ENCODE results near the gene CHD1L.
"Not testable (repeated sequence)": the region's sequence is repeated elsewhere in the genome, so short reads cannot be mapped to it uniquely, and the experiment has no call there.

The CHD1L gene

GRCh38 chr1:147273409-147274336 lies 31.2 kb downstream of the CHD1L start:
- Mint-ChIP-seq H3K9me3 (ENCODE audit: low read depth) (no peaks in the 10 kb centered on the region), H3K27ac (no peak overlapping the region), H3K27me3 (no peaks in the 10 kb centered on the region), H3K4me3 (no peak overlapping the region), H3K4me1 (ENCODE audit: low read depth) (peaks cover 1% of the 10 kb centered on the region), H3K36me3 (peaks cover 36% of the 10 kb centered on the region)

GRCh38 chr1:147281950-147282349 lies 39.5 kb downstream of the CHD1L start:
- H3K4me1 Mint-ChIP-seq (ENCODE audit: low read depth) = no peaks in the 10 kb centered on the region
- H3K9me3 Mint-ChIP-seq (ENCODE audit: low read depth) = no peaks in the 10 kb centered on the region
- H3K36me3 Mint-ChIP-seq = peaks cover 40% of the 10 kb centered on the region
- no peak overlapping the region for H3K4me3 Mint-ChIP-seq
- no peaks in the 10 kb centered on the region for H3K27me3 Mint-ChIP-seq
- H3K27ac Mint-ChIP-seq = no peak overlapping the region

- H3K36me3 Mint-ChIP-seq = peaks cover 38% of the 10 kb centered on the region
Measured at GRCh38 chr1:147283011-147283410, 40.5 kb downstream of the CHD1L start.

GRCh38 chr1:147287133-147287865 lies 44.8 kb downstream of the CHD1L start:
- Mint-ChIP-seq H3K27ac (no peak overlapping the region), H3K4me3 (no peak overlapping the region), H3K27me3 (no peaks in the 10 kb centered on the region), H3K4me1 (ENCODE audit: low read depth) (peaks cover 4% of the 10 kb centered on the region), H3K36me3 (peaks cover 62% of the 10 kb centered on the region), H3K9me3 (ENCODE audit: low read depth) (no peaks in the 10 kb centered on the region)

More at GRCh38 chr1:147283011-147283410, 40.5 kb downstream of the CHD1L start:
- Mint-ChIP-seq H3K27me3 (no peaks in the 10 kb centered on the region), H3K4me1 (ENCODE audit: low read depth) (no peaks in the 10 kb centered on the region), H3K4me3 (no peak overlapping the region), H3K27ac (no peak overlapping the region), H3K9me3 (ENCODE audit: low read depth) (no peaks in the 10 kb centered on the region)

- Mint-ChIP-seq H3K27ac (no peak overlapping the region), H3K4me3 (no peak overlapping the region), H3K4me1 (ENCODE audit: low read depth) (peaks cover 4% of the 10 kb centered on the region), H3K9me3 (ENCODE audit: low read depth) (peaks cover 3% of the 10 kb centered on the region), H3K36me3 (peaks cover 77% of the 10 kb centered on the region), H3K27me3 (no peaks in the 10 kb centered on the region)
Measured at GRCh38 chr1:147292012-147292411, 49.5 kb downstream of the CHD1L start.

GRCh38 chr1:147292631-147293251 lies 50.3 kb downstream of the CHD1L start:
- peaks cover 3% of the 10 kb centered on the region for H3K9me3 Mint-ChIP-seq (ENCODE audit: low read depth)
- no peak overlapping the region for H3K27ac Mint-ChIP-seq

GRCh38 chr1:147297438-147297837 lies 55.0 kb downstream of the CHD1L start:
- H3K9me3 Mint-ChIP-seq (ENCODE audit: low read depth) = peaks cover 26% of the 10 kb centered on the region
- H3K36me3 Mint-ChIP-seq = peaks cover 64% of the 10 kb centered on the region
- H3K27me3 Mint-ChIP-seq = no peaks in the 10 kb centered on the region
- H3K4me3 Mint-ChIP-seq = no peak overlapping the region
- H3K4me1 Mint-ChIP-seq (ENCODE audit: low read depth) = no peaks in the 10 kb centered on the region
- no peak overlapping the region for H3K27ac Mint-ChIP-seq

More at GRCh38 chr1:147292631-147293251, 50.3 kb downstream of the CHD1L start:
- Mint-ChIP-seq H3K27me3 (no peaks in the 10 kb centered on the region), H3K36me3 (peaks cover 77% of the 10 kb centered on the region), H3K4me3 (no peak overlapping the region), H3K4me1 (ENCODE audit: low read depth) (peaks cover 4% of the 10 kb centered on the region)

- H3K36me3 Mint-ChIP-seq = peaks cover 25% of the 10 kb centered on the region
- H3K27ac Mint-ChIP-seq; H3K4me1 Mint-ChIP-seq (ENCODE audit: low read depth); H3K27me3 Mint-ChIP-seq; H3K4me3 Mint-ChIP-seq: not testable (repeated sequence)
- peaks cover 59% of the 10 kb centered on the region for H3K9me3 Mint-ChIP-seq (ENCODE audit: low read depth)
Measured at GRCh38 chr1:147305803-147306202, 63.3 kb downstream of the CHD1L start.

- peaks cover 4% of the 10 kb centered on the region for H3K27me3 Mint-ChIP-seq
- no peaks in the 10 kb centered on the region for H3K36me3 Mint-ChIP-seq
- no peak overlapping the region for H3K4me3 Mint-ChIP-seq
- H3K27ac Mint-ChIP-seq = no peak overlapping the region
- H3K9me3 Mint-ChIP-seq (ENCODE audit: low read depth) = no peaks in the 10 kb centered on the region
- H3K4me1 Mint-ChIP-seq (ENCODE audit: low read depth) = no peaks in the 10 kb centered on the region
Measured at GRCh38 chr1:147316968-147317367, 74.5 kb downstream of the CHD1L start.

GRCh38 chr1:147326933-147327687 lies 84.6 kb downstream of the CHD1L start:
- H3K9me3 Mint-ChIP-seq (ENCODE audit: low read depth); H3K4me3 Mint-ChIP-seq; H3K36me3 Mint-ChIP-seq; H3K4me1 Mint-ChIP-seq (ENCODE audit: low read depth); H3K27ac Mint-ChIP-seq: not testable (repeated sequence)
- H3K27me3 Mint-ChIP-seq = peaks cover 14% of the 10 kb centered on the region

GRCh38 chr1:147334292-147334691 lies 91.8 kb downstream of the CHD1L start:
- H3K4me1 Mint-ChIP-seq (ENCODE audit: low read depth) = no peaks in the 10 kb centered on the region
- H3K27ac Mint-ChIP-seq = no peak overlapping the region
- H3K9me3 Mint-ChIP-seq (ENCODE audit: low read depth) = no peaks in the 10 kb centered on the region
- H3K27me3 Mint-ChIP-seq = peaks cover 23% of the 10 kb centered on the region
- H3K36me3 Mint-ChIP-seq = no peaks in the 10 kb centered on the region
- H3K4me3 Mint-ChIP-seq = no peak overlapping the region

- no peaks in the 10 kb centered on the region for H3K4me1 Mint-ChIP-seq (ENCODE audit: low read depth)
- no peak overlapping the region for H3K27ac Mint-ChIP-seq
- no peaks in the 10 kb centered on the region for H3K9me3 Mint-ChIP-seq (ENCODE audit: low read depth)
- no peak overlapping the region for H3K4me3 Mint-ChIP-seq
- peaks cover 31% of the 10 kb centered on the region for H3K27me3 Mint-ChIP-seq
- no peaks in the 10 kb centered on the region for H3K36me3 Mint-ChIP-seq
Measured at GRCh38 chr1:147336291-147336690, 93.8 kb downstream of the CHD1L start.

GRCh38 chr1:147337040-147337630 lies 94.7 kb downstream of the CHD1L start:
- no peak overlapping the region for H3K4me3 Mint-ChIP-seq
- H3K36me3 Mint-ChIP-seq = no peaks in the 10 kb centered on the region
- H3K27ac Mint-ChIP-seq = no peak overlapping the region
- peaks cover 38% of the 10 kb centered on the region for H3K27me3 Mint-ChIP-seq
- no peaks in the 10 kb centered on the region for H3K4me1 Mint-ChIP-seq (ENCODE audit: low read depth)
- H3K9me3 Mint-ChIP-seq (ENCODE audit: low read depth) = no peaks in the 10 kb centered on the region

GRCh38 chr1:147338571-147338970 lies 96.1 kb downstream of the CHD1L start:
- H3K27ac Mint-ChIP-seq = no peak overlapping the region
- H3K36me3 Mint-ChIP-seq = no peaks in the 10 kb centered on the region
- H3K27me3 Mint-ChIP-seq = peaks cover 41% of the 10 kb centered on the region
- H3K9me3 Mint-ChIP-seq (ENCODE audit: low read depth) = no peaks in the 10 kb centered on the region
- H3K4me1 Mint-ChIP-seq (ENCODE audit: low read depth) = no peaks in the 10 kb centered on the region
- H3K4me3 Mint-ChIP-seq = no peak overlapping the region
